Liver (tissue), 9 donors: ENCODE measurements around the gene PPARD. TPM values are rescaled to one million over a fixed set of nuclear protein-coding genes. Genes with fewer than 3 reads are reported as not detected.
A peak's percentile ranks its signal among the peaks of the same experiment; 100 is the strongest.

Experiments
- DNase-seq: peaks from one replicate; pipeline ENCODE4 v3.0.0-alpha.2; 2017; ENCODE audit warnings: low spot score
- H3K27ac ChIP-seq, 2 donors: one replicate each; pipeline ENCODE4 v1.7.0; 2013; ENCODE audit warnings: inconsistent platforms in 2 of 2, low read length in 2 of 2, control low read depth in 1 of 2, low read depth in 1 of 2, mild to moderate bottlenecking in 1 of 2
- H3K27me3 ChIP-seq, 4 donors: one replicate each; pipeline versions ENCODE4 v1.6.1 to v1.7.0; 2013; ENCODE audit warnings: low read length in 3 of 4, inconsistent platforms in 1 of 4, mild to moderate bottlenecking in 1 of 4, moderate library complexity in 1 of 4; ENCODE audit not compliant: control insufficient read depth in 4 of 4, insufficient read depth in 4 of 4
- H3K36me3 ChIP-seq, 4 donors: one replicate each; pipeline versions ENCODE4 v1.6.1 to v1.7.0; 2013; ENCODE audit warnings: low read length in 3 of 4, mild to moderate bottlenecking in 3 of 4, low read depth in 1 of 4, moderate library complexity in 1 of 4; ENCODE audit not compliant: control insufficient read depth in 4 of 4, insufficient read depth in 3 of 4
- H3K4me1 ChIP-seq, 4 donors: one replicate each; pipeline versions ENCODE4 v1.6.1 to v1.7.0; 2013; ENCODE audit warnings: low read length in 3 of 4, mild to moderate bottlenecking in 3 of 4, moderate library complexity in 1 of 4; ENCODE audit not compliant: control insufficient read depth in 4 of 4, insufficient read depth in 4 of 4
- H3K4me3 ChIP-seq, 3 donors: one replicate each; pipeline versions ENCODE4 v1.6.1 to v1.7.0; 2013; ENCODE audit warnings: low read length in 3 of 3, control low read depth in 1 of 3, low read depth in 1 of 3, mild to moderate bottlenecking in 1 of 3
- H3K9ac ChIP-seq, 2 donors: one replicate each; pipeline ENCODE4 v1.7.0; 2013; ENCODE audit warnings: low read length in 2 of 2, mild to moderate bottlenecking in 2 of 2, moderate library complexity in 2 of 2, control low read depth in 1 of 2, low read depth in 1 of 2
- H3K9me3 ChIP-seq, 4 donors: one replicate each; pipeline versions ENCODE4 v1.6.1 to v1.7.0; 2013; ENCODE audit warnings: low read length in 3 of 4; ENCODE audit not compliant: control insufficient read depth in 4 of 4
- EGR1 ChIP-seq, 2 donors: IDR thresholded peaks; 2 replicates each; pipeline ENCODE4 v1.6.1; 2016 to 2018; ENCODE audit warnings: antibody characterized with exemption in 2 of 2, low read depth in 2 of 2
- FOXA1 ChIP-seq: IDR thresholded peaks from 2 replicates; pipeline ENCODE4 v1.6.1; 2016; ENCODE audit warnings: antibody characterized with exemption
- GABPA ChIP-seq, 2 donors: IDR thresholded peaks in 1 of 2; conservative IDR thresholded peaks in 1 of 2; 2 replicates each; pipeline ENCODE4 v1.6.1; 2016; ENCODE audit warnings: antibody characterized with exemption in 2 of 2, mild to moderate bottlenecking in 1 of 2, moderate library complexity in 1 of 2
- HNF4A ChIP-seq, 2 donors: conservative IDR thresholded peaks; 2 replicates each; pipeline ENCODE4 v1.6.1; 2016; ENCODE audit warnings: antibody characterized with exemption in 2 of 2, mild to moderate bottlenecking in 2 of 2
- JUND ChIP-seq, 2 donors: IDR thresholded peaks; 2 replicates each; pipeline ENCODE4 v1.6.1; 2016; ENCODE audit warnings: antibody characterized with exemption in 2 of 2
- MAX ChIP-seq: IDR thresholded peaks from 2 replicates; pipeline ENCODE4 v1.6.1; 2016; ENCODE audit warnings: antibody characterized with exemption
- NR2F2 ChIP-seq: IDR thresholded peaks from 2 replicates; pipeline ENCODE4 v1.6.1; 2016; ENCODE audit warnings: antibody characterized with exemption
- RAD21 ChIP-seq, 2 donors: IDR thresholded peaks; 2 replicates each; pipeline ENCODE4 v1.6.1; 2016; ENCODE audit warnings: antibody characterized with exemption in 2 of 2, mild to moderate bottlenecking in 2 of 2
- REST ChIP-seq: IDR thresholded peaks from 2 replicates; pipeline ENCODE4 v1.6.1; 2016; ENCODE audit warnings: antibody characterized with exemption, mild to moderate bottlenecking
- RXRA ChIP-seq, 2 donors: IDR thresholded peaks; 2 replicates each; pipeline ENCODE4 v1.6.1; 2017 to 2018; ENCODE audit warnings: antibody characterized with exemption in 2 of 2, mild to moderate bottlenecking in 1 of 2
- SP1 ChIP-seq: IDR thresholded peaks from 2 replicates; pipeline ENCODE4 v1.6.1; 2018; ENCODE audit warnings: antibody characterized with exemption, mild to moderate bottlenecking
- WGBS: extraction: QIAGEN DNeasy Blood & Tissue Kit; methylation state at CpG from one replicate; pipeline ENCODE4 v1.1.7; 2013; 5-methylcytosine and 5-hydroxymethylcytosine counted together
- polyA plus RNA-seq, 2 donors: library from polyadenylated mRNA; stranded (reverse) in 1 of 2; unstranded in 1 of 2; fragments of 200-250 nt in 1 of 2; fragments of >200 nt in 1 of 2; fragmentation: Nextera tagmentation in 1 of 2; extraction: Ambion mirVana in 1 of 2; gene quantifications; one replicate each; pipeline versions ENCODE4 v1.2.1 to v1.2.3, GENCODE V29; 2013 to 2015
- total RNA-seq, 2 donors: library from RNA; depleted of rRNA; stranded (reverse); fragments of >200 nt; gene quantifications; one replicate each; pipeline ENCODE4 v1.2.3, GENCODE V29; 2014
- TF ChIP-seq, protein P1 (sequence below): IDR thresholded peaks from 2 replicates; pipeline ENCODE4 v1.6.1; 2016; ENCODE audit warnings: antibody characterized with exemption
- TF ChIP-seq, protein P2 (sequence below): fragments of 150-350 bp; IDR thresholded peaks from 2 replicates; pipeline ENCODE4 v1.5.1; 2017; ENCODE audit warnings: improper control_type of control experiment, low read depth, low read length; ENCODE audit not compliant: missing input control
- TF ChIP-seq, protein P3 (sequence below): IDR thresholded peaks from 2 replicates; pipeline ENCODE4 v1.6.1; 2016; ENCODE audit warnings: antibody characterized with exemption
- donor health status: healthy.
- donor health status: healthy.
- donor health status: healthy.
- donor health status: healthy.
- donor health status: healthy.

The PPARD gene
- 1 to 10 TPM; 2.1 to 7.3 TPM for total RNA-seq
- polyA plus RNA-seq: 1 to 10 TPM; 2.8 to 7.8 TPM

GRCh38 chr6:35342258-35343091 lies at the start of gene PPARD:
TSS of gene PPARD (plus strand) at chr6:35342558. CDS start at chr6:35411088, 68,530 bp downstream.
- H3K9me3 ChIP-seq: no peaks in the 10 kb centered on the region
- peaks cover 0 to 10% (median 6%) of the 10 kb centered on the region in 4 donors for H3K36me3 ChIP-seq
- DNase-seq: peak; percentile 98
- peak within 1 kb of the TSS; percentile 73 to 91 (median 86) for H3K4me3 ChIP-seq
- peaks cover 0 to 26% (median 22%) of the 10 kb centered on the region in 4 donors for H3K4me1 ChIP-seq
- under 1% methylated on average over 77 of the region's 77 CpGs for WGBS
- peak within 1 kb of the TSS; percentile 83 to 84 for H3K27ac ChIP-seq
- no peak for TF ChIP-seq REST
- peak; percentile 73 to 86 for TF ChIP-seq EGR1 (IDR thresholded peaks at IDR 0.05; ENCODE audit: low read depth in 2 of 2)
- peak; percentile 100 for TF ChIP-seq RAD21 (IDR thresholded peaks at IDR 0.05)
- TF ChIP-seq RXRA (IDR thresholded peaks at IDR 0.05): no peak
- peak in 1 of 2 donors; percentile 26 for TF ChIP-seq HNF4A (conservative IDR thresholded peaks at IDR 0.05)
- TF ChIP-seq FOXA1: peak; percentile 22
- TF ChIP-seq JUND (IDR thresholded peaks at IDR 0.05): no peak
- TF ChIP-seq GABPA (IDR thresholded peaks at IDR 0.05 in 1 of 2, conservative IDR thresholded peaks at IDR 0.05 in 1 of 2): peak in 1 of 2 donors; percentile 42
- TF ChIP-seq NR2F2: no peak
- peak; percentile 69 for TF ChIP-seq SP1
- TF ChIP-seq, protein P1, sequence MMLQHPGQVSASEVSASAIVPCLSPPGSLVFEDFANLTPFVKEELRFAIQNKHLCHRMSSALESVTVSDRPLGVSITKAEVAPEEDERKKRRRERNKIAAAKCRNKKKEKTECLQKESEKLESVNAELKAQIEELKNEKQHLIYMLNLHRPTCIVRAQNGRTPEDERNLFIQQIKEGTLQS: no peak
- TF ChIP-seq, protein P2, sequence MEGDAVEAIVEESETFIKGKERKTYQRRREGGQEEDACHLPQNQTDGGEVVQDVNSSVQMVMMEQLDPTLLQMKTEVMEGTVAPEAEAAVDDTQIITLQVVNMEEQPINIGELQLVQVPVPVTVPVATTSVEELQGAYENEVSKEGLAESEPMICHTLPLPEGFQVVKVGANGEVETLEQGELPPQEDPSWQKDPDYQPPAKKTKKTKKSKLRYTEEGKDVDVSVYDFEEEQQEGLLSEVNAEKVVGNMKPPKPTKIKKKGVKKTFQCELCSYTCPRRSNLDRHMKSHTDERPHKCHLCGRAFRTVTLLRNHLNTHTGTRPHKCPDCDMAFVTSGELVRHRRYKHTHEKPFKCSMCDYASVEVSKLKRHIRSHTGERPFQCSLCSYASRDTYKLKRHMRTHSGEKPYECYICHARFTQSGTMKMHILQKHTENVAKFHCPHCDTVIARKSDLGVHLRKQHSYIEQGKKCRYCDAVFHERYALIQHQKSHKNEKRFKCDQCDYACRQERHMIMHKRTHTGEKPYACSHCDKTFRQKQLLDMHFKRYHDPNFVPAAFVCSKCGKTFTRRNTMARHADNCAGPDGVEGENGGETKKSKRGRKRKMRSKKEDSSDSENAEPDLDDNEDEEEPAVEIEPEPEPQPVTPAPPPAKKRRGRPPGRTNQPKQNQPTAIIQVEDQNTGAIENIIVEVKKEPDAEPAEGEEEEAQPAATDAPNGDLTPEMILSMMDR: peak; percentile 100
- no peaks in the 10 kb centered on the region for H3K27me3 ChIP-seq
- H3K9ac ChIP-seq: peak within 1 kb of the TSS; percentile 66 to 77

- WGBS: 93% methylated on average over 9 of the region's 9 CpGs
- H3K36me3 ChIP-seq: peaks cover 3 to 62% (median 32%) of the 10 kb centered on the region in 4 donors
These were observed 48.7 kb upstream of the PPARD start for GRCh38 chr6:35293681-35294080.

More at GRCh38 chr6:35293681-35294080, 48.7 kb upstream of the PPARD start:
- Histone ChIP-seq H3K9me3 (no peaks in the 10 kb centered on the region), H3K4me1 (no peaks in the 10 kb centered on the region), H3K4me3 (no peak overlapping the region), H3K27ac (no peak overlapping the region), H3K27me3 (no peaks in the 10 kb centered on the region), H3K9ac (no peak overlapping the region)
- TF ChIP-seq, protein P3, sequence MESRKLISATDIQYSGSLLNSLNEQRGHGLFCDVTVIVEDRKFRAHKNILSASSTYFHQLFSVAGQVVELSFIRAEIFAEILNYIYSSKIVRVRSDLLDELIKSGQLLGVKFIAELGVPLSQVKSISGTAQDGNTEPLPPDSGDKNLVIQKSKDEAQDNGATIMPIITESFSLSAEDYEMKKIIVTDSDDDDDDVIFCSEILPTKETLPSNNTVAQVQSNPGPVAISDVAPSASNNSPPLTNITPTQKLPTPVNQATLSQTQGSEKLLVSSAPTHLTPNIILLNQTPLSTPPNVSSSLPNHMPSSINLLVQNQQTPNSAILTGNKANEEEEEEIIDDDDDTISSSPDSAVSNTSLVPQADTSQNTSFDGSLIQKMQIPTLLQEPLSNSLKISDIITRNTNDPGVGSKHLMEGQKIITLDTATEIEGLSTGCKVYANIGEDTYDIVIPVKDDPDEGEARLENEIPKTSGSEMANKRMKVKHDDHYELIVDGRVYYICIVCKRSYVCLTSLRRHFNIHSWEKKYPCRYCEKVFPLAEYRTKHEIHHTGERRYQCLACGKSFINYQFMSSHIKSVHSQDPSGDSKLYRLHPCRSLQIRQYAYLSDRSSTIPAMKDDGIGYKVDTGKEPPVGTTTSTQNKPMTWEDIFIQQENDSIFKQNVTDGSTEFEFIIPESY: no peak
- TF ChIP-seq MAX: no peak
- no peak for DNase-seq
